ENCODE data around the gene EFCAB13. TPM values are rescaled to one million over a fixed set of nuclear protein-coding genes. Genes with fewer than 3 reads are reported as not detected.

EFCAB13 gene
- total and polyA plus RNA-seq, 2 donors from 2014 or later, result 2.2 to 18.8 TPM

DNA sequence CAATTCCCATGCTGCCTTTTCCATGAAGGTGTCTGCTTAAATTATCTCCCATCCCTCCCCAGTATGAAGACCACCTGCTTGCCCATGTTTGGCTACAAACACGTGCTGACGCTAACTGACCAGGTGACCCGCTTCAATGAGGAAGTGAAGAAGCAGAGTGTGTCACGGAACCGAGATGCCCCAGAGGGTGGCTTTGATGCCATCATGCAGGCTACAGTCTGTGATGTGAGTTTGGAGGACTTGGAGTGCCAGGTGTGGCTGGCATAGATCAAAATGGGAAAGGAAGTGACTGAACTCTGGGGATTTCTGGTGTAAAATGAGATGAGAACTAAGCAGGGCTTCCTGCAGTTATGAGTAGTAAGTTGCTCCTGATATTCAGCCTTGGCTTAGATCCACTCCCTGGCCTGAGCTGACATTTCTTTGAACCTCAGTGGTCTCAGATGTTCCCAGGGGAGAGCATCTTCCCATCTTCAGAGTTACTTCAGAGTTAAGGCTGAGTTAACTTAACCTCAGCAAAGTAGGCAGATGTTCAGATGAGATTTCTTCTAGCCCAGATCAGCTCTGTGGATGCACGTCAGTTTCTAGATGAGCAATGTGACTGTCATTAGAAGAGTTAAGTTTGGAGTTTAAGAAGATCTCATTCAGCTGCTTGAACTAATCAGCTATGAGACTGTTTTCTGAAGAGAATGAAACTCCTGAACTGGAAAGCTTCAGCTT, 37.4 kb upstream of the EFCAB13 start:
- intact Hi-C loops (cut with DNase I), result no loop called here
- TF ChIP-seq, protein P1, sequence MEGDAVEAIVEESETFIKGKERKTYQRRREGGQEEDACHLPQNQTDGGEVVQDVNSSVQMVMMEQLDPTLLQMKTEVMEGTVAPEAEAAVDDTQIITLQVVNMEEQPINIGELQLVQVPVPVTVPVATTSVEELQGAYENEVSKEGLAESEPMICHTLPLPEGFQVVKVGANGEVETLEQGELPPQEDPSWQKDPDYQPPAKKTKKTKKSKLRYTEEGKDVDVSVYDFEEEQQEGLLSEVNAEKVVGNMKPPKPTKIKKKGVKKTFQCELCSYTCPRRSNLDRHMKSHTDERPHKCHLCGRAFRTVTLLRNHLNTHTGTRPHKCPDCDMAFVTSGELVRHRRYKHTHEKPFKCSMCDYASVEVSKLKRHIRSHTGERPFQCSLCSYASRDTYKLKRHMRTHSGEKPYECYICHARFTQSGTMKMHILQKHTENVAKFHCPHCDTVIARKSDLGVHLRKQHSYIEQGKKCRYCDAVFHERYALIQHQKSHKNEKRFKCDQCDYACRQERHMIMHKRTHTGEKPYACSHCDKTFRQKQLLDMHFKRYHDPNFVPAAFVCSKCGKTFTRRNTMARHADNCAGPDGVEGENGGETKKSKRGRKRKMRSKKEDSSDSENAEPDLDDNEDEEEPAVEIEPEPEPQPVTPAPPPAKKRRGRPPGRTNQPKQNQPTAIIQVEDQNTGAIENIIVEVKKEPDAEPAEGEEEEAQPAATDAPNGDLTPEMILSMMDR (IDR thresholded peaks at IDR 0.05; ENCODE audit: borderline replicate concordance, extremely low read depth, insufficient read depth), result no peak
- no peak for FAIRE-seq

DNA sequence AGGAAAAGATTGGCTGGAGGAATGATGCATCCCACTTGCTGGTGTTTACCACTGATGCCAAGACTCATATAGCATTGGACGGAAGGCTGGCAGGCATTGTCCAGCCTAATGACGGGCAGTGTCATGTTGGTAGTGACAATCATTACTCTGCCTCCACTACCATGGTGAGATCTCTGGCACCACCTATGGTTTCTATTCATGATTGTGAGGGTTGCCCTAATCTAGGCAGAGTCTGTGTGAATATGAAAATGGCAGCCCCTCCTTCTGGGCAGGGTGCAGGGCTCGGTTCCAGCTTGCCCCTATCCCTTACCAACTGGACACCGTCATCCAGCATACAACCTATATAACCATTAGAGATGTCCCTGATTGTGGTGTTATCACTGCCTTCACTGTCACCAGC, 36.7 kb upstream of the EFCAB13 start:
- no peak overlapping the region for H3K27ac ChIP-seq (ENCODE audit: low read depth in 2 of 2, low read length in 2 of 2)
- DNase-seq (no peak), FAIRE-seq (no peak)
- no peak overlapping the region for H3K4me3 ChIP-seq (ENCODE audit: low read length in 3 of 3)
- no peaks in the 10 kb centered on the region for H3K27me3 ChIP-seq (ENCODE audit: control insufficient read depth, insufficient read depth, low read length)
- no peak overlapping the region for H3K9ac ChIP-seq (ENCODE audit: low read length in 3 of 3)
- no peaks in the 10 kb centered on the region for H3K36me3 ChIP-seq (ENCODE audit: control insufficient read depth in 2 of 3, insufficient read depth in 3 of 3, low read length in 3 of 3)
- no peaks in the 10 kb centered on the region for H3K9me3 ChIP-seq (ENCODE audit: control insufficient read depth in 2 of 3, insufficient read depth in 1 of 3, low read length in 3 of 3)
- H3K4me1 ChIP-seq (ENCODE audit: control insufficient read depth in 2 of 3, insufficient read depth in 2 of 3, low read depth in 1 of 3, low read length in 3 of 3), result no peaks in the 10 kb centered on the region
- intact Hi-C loops (cut with DNase I), result no loop called here
- TF ChIP-seq, protein P1 (IDR thresholded peaks at IDR 0.05; ENCODE audit: borderline replicate concordance, extremely low read depth, insufficient read depth), result no peak

More for the DNA sequence above, 37.4 kb upstream of the EFCAB13 start:
- DNase-seq, result no peak
- H3K4me3 ChIP-seq (ENCODE audit: low read length in 3 of 3), result no peak overlapping the region
- no peak overlapping the region for H3K27ac ChIP-seq (ENCODE audit: low read depth in 2 of 2, low read length in 2 of 2)
- no peaks in the 10 kb centered on the region for H3K27me3 ChIP-seq (ENCODE audit: control insufficient read depth, insufficient read depth, low read length)
- H3K9me3 ChIP-seq (ENCODE audit: control insufficient read depth in 2 of 3, insufficient read depth in 1 of 3, low read length in 3 of 3), result no peaks in the 10 kb centered on the region
- H3K9ac ChIP-seq (ENCODE audit: low read length in 3 of 3), result no peak overlapping the region
- no peaks in the 10 kb centered on the region for H3K36me3 ChIP-seq (ENCODE audit: control insufficient read depth in 2 of 3, insufficient read depth in 3 of 3, low read length in 3 of 3)
- H3K4me1 ChIP-seq (ENCODE audit: control insufficient read depth in 2 of 3, insufficient read depth in 2 of 3, low read depth in 1 of 3, low read length in 3 of 3), result no peaks in the 10 kb centered on the region

DNA sequence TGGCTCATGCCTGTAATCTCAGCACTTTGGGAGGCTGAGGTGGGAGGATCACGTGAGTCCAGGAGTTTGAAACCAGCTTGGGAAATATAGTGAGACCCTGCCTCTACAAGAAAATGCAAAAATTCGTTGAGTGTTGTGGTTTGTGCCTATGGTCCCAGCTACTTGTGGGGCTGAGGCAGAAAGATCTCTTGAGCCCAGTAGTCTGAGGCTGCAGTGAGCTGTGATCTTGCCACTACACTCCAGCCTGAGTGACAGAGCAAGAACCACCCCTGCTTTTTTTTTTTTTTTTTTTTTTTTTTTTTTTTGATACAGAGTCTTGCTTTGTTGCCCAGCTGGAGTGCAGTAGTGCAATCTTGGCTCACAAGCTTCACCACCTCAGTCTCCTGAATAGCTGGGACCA, 36.1 kb upstream of the EFCAB13 start:
- Histone ChIP-seq H3K9ac (ENCODE audit: low read length in 3 of 3) (no peak overlapping the region), H3K4me3 (ENCODE audit: low read length in 3 of 3) (no peak overlapping the region), H3K27me3 (ENCODE audit: control insufficient read depth, insufficient read depth, low read length) (no peaks in the 10 kb centered on the region), H3K27ac (ENCODE audit: low read depth in 2 of 2, low read length in 2 of 2) (no peak overlapping the region), H3K36me3 (ENCODE audit: control insufficient read depth in 2 of 3, insufficient read depth in 3 of 3, low read length in 3 of 3) (no peaks in the 10 kb centered on the region), H3K4me1 (ENCODE audit: control insufficient read depth in 2 of 3, insufficient read depth in 2 of 3, low read depth in 1 of 3, low read length in 3 of 3) (no peaks in the 10 kb centered on the region), H3K9me3 (ENCODE audit: control insufficient read depth in 2 of 3, insufficient read depth in 1 of 3, low read length in 3 of 3) (no peaks in the 10 kb centered on the region)
- TF ChIP-seq, protein P1 (IDR thresholded peaks at IDR 0.05; ENCODE audit: borderline replicate concordance, extremely low read depth, insufficient read depth), result no peak
- intact Hi-C loops (cut with DNase I), result no loop called here
- DNase-seq, result no peak
- no peak for FAIRE-seq

Data from kidney (tissue), 14 donors.